GM12801 (cell line): Measurements from ENCODE around the gene ADAM17.

ENCODE experiments used
- TF ChIP-seq, protein P1 (sequence below): IDR thresholded peaks from one replicate; pipeline ENCODE4 v1.5.1; 2011; ENCODE audit warnings: control low read depth; ENCODE audit not compliant: insufficient read length; ENCODE audit errors: extremely low read depth

The ADAM17 gene

DNA sequence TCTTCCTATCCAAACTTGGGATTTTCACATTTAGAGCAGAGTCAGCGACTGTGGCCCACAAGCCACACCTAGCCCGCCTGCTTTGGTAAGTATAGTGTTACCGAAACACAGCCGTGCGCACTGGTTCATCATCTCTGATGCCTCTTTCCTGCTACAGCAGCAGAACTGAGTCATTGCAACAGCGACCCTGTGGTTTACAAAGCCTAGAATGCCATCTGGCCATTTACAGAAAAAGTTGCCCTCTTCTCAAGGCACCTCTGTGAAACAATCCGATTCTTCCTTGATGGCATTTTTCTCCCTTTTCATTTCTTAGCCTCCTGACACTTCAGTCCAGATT lies 92.0 kb downstream of the ADAM17 start:
- TF ChIP-seq, protein P1, sequence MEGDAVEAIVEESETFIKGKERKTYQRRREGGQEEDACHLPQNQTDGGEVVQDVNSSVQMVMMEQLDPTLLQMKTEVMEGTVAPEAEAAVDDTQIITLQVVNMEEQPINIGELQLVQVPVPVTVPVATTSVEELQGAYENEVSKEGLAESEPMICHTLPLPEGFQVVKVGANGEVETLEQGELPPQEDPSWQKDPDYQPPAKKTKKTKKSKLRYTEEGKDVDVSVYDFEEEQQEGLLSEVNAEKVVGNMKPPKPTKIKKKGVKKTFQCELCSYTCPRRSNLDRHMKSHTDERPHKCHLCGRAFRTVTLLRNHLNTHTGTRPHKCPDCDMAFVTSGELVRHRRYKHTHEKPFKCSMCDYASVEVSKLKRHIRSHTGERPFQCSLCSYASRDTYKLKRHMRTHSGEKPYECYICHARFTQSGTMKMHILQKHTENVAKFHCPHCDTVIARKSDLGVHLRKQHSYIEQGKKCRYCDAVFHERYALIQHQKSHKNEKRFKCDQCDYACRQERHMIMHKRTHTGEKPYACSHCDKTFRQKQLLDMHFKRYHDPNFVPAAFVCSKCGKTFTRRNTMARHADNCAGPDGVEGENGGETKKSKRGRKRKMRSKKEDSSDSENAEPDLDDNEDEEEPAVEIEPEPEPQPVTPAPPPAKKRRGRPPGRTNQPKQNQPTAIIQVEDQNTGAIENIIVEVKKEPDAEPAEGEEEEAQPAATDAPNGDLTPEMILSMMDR = no peak

DNA sequence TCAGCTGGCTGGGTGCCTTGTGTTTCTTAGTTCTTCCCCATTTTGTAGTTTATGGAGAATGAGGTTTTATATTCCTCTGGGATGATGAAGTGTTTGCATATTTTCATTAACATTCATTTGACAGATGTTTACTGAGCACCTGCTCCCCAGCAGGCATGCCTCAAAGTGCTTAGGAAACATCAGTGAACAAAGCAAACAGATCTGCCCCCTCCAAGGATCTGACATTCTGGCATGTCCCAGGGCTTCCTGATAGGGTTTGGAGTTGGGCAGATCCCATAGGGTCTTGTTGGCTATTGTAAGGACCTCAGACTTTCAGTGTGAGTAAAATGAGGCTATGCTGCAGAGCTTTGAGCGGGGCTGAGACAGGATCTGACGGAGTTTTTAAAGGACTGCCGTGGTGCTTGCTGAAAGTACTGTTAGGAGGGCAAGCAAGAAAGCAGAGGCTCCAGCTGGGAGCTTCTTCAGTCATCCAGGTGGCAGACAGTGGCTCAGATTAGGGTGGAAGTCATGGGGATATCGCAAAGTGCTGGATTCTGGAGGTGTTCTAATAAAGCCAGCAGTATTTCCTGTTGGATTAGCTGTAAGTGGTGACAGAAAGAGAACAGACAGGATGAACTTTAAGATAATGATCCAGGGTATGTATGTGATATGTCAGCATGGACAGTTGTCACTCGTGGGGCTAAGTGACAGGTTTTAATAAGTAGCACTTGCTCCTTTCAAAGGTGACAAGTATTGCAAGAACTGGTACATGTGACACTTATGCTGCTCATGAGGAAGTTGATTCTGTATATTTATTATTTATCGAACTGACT lies 92.5 kb downstream of the ADAM17 start:
- TF ChIP-seq, protein P1 = no peak

DNA sequence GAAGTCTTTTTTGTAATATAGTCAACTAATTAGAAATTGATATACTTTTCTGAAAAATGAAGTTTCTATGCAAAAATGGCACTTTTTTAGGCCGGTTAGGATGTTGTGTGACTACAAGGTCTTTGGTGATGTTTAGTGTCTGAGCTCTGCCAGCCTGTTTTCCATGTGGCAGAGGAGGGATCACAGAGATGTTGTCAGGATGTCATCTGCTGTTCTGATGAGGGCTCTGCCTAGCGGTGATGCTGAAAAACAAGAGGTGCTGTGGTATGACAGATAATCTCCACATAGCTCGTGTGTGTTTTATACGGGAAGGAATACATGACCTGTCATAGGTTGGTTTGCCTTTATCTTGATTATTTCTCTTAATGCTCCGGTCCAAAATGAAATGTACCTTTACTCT lies 93.3 kb downstream of the ADAM17 start:
- TF ChIP-seq, protein P1 = no peak

DNA sequence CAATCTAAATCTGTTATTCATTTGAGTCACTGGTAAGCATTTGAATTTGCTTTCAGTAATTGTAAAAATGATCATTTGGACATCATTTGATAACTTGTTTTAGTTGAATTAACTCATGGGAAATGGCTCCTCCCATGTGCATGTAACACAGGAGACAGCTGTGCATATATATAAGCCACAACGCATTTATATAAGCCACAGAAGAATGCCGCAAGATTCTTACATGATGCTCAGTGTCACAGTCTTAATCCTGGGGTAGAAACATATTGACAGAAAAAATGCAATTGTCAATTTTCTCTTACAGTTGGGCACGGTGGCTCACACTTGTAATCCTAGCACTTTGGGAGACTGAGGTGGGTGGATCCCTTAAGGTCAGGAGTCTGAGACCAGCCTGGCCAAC lies 94.6 kb downstream of the ADAM17 start:
- TF ChIP-seq, protein P1 = no peak

DNA sequence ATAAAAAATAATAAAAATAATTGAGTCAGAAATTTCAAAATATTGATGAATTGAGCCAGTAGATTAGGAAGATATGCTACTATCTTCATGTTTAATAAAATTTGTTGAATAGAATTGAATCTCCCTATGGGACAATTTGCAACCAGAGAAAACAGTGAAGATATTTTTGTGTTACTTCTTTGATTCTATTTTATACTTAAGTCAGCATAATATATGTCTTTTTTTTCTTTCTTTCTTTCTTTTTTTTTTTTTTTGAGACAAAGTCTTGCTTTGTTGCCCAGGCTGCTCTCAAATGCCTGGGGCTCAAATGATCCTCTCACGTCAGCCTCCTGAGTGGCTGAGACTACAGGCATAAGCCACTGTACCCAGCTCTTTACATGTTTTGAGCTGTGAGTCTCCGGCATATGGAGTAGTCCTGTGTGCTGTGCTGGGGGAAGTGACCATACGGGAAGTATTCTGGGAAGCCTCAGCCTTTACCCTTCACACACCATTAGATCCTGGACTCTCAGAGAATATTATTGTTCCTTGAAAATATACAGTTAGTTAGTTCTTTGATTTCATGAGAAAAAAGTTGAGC lies 95.1 kb downstream of the ADAM17 start:
- TF ChIP-seq, protein P1 = no peak

DNA sequence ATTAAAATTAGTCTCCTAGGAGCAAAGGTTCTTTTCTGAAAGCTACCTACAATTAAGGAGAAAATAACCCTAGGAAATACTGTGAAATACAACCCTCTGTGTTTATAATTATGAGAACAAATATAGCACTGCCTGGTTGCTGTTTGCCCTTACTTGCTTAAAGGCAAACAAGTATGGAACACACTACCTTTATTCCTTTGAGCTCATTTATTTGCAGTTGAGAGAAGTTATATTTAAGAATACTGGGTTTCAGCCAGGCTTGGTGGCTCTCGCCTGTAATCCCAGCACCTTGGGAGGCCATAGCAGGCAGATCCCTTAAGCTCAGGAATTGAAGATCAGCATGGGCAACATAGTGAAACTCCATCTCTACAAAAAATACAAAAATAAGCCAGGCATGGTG lies 104.4 kb downstream of the ADAM17 start:
- TF ChIP-seq, protein P1 = no peak

DNA sequence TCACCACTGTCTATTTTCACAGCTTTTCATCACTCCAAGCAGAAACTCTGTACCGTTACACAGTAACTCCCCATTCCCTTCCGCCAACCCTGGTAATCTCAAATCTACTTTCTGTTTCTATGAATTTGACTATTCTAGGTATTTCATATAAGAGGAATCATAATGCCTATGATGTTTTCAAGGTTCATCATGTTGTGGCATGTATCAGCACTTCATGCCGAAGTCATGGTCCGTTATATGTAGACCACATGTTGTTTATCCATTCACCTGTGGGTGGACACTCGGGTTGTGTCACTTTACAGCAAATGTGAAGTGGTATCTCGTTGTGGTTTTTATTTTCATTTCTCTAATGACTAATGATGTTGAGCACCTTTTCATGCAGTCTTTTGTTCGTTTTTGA lies 110.5 kb downstream of the ADAM17 start:
- TF ChIP-seq, protein P1 = no peak
